22Rv1 (cell line): ENCODE results near the gene FRMD3.

ENCODE experiments used
- H3K27ac ChIP-seq: fragments of 450-650 bp; 2 replicates; pipeline ENCODE4 v1.5.1; 2017
- ZFX ChIP-seq: fragments of 450-650 bp; IDR thresholded peaks from 2 replicates; pipeline ENCODE4 v1.6.1; 2017; ENCODE audit warnings: antibody characterized with exemption, borderline replicate concordance
- TF ChIP-seq, protein P1 (sequence below): fragments of 450-650 bp; IDR thresholded peaks from 2 replicates; pipeline ENCODE4 v1.5.1; 2017; ENCODE audit warnings: mild to moderate bottlenecking

Gene FRMD3

DNA sequence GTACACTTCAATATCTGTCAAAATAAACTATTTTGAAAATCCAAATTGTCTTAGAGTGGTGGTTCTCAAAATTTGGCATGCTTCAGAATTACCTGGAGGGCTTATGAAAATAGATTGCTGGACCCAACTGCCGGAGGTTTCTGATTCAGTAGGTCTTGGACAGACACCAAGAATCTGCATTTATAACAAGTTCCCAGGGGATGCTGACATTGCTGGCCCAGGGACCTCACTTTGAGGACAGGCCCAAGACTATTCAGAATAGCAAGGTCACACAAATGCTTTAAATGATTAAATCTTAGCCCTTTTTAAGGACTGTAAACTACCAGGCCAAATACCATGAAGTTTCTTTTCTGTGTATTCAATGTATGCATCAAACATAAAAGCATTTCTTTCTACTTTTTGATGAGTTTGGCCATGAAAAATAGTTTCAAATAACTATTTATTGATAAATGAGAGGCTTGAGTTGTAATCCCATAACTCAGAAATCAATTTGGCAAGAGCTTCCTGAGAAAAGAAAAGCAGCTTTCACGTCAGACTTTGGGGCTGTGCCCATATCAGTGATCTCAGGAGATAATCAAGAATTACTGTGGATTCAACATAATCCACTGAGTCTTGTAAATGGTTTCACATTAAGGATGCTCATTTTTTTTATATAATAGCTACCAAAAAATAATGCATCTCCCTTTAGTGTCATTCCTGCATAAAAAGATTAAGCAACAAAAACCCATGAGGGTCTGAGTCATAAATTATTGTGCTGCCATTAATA is 191.4 kb downstream of the FRMD3 start:
- TF ChIP-seq, protein P1, sequence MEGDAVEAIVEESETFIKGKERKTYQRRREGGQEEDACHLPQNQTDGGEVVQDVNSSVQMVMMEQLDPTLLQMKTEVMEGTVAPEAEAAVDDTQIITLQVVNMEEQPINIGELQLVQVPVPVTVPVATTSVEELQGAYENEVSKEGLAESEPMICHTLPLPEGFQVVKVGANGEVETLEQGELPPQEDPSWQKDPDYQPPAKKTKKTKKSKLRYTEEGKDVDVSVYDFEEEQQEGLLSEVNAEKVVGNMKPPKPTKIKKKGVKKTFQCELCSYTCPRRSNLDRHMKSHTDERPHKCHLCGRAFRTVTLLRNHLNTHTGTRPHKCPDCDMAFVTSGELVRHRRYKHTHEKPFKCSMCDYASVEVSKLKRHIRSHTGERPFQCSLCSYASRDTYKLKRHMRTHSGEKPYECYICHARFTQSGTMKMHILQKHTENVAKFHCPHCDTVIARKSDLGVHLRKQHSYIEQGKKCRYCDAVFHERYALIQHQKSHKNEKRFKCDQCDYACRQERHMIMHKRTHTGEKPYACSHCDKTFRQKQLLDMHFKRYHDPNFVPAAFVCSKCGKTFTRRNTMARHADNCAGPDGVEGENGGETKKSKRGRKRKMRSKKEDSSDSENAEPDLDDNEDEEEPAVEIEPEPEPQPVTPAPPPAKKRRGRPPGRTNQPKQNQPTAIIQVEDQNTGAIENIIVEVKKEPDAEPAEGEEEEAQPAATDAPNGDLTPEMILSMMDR, result no peak
- TF ChIP-seq ZFX, result no peak
- H3K27ac ChIP-seq, result no peak overlapping the region

DNA sequence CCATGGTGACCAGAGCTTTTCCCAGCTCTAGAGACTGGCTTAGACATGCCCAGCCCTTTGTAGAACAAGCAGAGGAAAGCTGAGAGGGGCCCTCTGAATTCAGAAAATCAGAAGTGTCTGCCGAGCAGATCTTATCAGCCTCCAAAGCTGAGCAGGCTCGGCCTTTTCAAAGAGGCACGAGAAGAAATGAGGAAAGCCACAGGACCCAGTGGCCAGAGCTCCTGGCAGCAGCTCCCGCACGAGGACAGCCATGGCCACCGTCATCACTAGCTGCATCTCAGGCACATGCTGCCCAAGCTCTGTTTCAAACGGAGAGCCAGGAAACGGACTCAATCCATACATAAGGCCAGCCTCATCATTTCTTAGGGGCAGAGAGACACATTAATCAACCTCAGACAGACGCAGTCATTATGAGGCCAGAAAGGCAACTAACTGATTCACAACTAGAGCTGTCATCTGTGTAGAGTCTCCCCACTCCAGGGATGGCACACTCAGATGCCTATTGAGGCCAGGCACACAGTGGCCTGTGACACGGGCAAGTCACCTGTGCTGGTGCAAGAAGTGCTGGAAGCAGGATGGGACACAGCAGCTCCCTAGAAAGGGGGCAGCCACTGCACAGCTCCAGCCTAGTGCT is 194.7 kb downstream of the FRMD3 start:
- no peak overlapping the region for H3K27ac ChIP-seq
- no peak for TF ChIP-seq ZFX
- TF ChIP-seq, protein P1, result no peak

DNA sequence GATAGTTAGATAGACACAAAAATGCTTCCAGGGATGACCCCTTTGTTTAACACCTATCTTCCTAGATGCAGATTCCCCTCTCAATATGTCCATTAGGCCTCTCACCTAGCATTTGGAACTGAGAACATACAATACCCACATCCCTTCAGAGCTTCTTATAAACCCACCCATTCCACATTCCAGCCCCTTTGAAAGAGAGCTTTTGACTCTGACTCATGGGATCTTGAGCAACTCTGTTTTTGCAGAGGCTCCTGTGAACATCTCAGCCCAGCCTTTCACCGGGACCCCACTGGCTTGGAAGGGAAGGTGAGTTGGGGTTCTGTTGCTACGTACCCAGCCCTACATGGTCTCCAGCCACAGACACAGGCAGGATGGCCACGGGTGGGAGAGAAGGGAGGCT is 195.5 kb downstream of the FRMD3 start:
- H3K27ac ChIP-seq, result no peak overlapping the region
- TF ChIP-seq, protein P1, result no peak
- no peak for TF ChIP-seq ZFX

DNA sequence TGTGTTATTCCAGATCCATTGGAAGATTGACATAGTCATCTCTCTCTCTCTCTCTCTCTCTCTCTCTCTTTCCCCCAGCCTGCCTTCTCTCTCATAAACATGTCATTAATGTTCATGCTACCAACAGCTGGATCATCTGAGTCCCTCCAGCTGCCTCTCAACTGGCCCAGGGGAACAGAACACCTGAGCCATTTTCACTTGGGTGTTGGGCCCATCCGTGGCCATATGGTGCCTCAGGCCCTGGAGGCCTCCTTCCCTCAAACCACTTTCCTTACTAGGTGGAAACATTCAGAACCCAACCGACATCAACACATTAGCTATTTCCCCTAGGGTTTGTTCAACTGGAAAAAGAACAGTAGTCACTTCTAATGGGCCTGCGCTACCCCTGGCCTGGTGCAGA is 196.2 kb downstream of the FRMD3 start:
- no peak for TF ChIP-seq ZFX
- TF ChIP-seq, protein P1, result no peak
- no peak overlapping the region for H3K27ac ChIP-seq

DNA sequence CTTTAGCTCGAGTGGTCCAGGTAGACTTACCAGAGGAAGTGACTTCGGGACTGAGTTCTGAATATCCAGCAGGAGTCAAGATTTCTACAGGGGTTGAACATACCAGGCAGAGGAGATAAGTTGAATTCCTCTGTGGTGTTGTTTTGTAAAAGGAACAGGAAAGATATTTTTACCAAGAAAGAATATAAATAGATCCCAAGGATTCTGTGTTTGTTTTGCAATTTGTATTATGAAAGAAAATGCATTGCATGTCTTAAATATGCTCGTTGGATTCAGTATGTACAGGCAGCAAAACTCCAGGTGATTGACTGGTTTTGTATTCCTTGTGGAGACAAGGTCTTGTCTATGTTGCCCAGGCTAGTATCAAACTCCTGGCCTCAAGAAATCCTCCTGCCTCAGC is 197.8 kb downstream of the FRMD3 start:
- no peak for TF ChIP-seq ZFX
- TF ChIP-seq, protein P1, result no peak
- H3K27ac ChIP-seq, result no peak overlapping the region

DNA sequence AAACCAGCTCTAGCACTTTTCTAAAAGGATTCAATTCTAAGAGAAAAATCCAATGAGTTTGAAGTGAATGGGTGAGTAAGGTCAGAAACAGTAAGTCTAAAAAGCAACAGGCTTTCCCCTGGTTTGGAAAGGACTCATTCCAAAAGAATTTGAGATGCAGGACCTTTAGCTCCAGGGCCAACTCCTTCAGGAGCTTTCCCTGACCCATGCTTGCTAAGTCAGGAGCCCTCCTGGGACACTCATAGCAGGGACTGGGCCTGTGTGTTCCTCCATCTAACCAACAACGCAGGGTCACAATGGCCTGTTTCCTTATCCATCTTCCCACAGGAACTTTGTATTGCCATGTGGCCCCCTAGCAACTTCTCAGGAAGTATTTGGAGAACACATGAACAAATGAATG is 198.8 kb downstream of the FRMD3 start:
- no peak overlapping the region for H3K27ac ChIP-seq
- TF ChIP-seq, protein P1, result no peak
- no peak for TF ChIP-seq ZFX

DNA sequence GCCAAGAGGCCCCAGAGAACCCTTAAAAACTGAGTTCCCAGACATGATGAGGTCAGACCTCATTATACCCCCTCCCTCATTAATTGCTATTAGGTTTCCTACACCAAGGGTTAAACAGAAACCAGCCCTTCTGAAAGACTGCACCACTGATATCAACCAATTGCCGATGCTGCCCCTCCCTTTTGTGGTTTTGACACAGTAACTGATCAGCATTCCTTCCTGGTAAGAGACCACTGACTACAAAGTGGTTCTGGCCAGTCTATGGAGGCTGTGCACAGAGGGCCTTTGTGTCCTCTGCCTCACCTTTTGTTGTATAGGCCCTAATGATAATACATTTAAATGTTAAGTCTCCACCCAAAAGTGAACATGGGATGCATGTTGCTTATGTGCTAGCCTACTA is 201.5 kb downstream of the FRMD3 start:
- no peak overlapping the region for H3K27ac ChIP-seq

More for the DNA sequence above, 201.5 kb downstream of the FRMD3 start:
- TF ChIP-seq ZFX, result no peak
- TF ChIP-seq, protein P1, result no peak
